Activated naive CD8-positive, alpha-beta T cell treated with anti-CD3 and anti-CD28 coated beads, Interleukin-2, amount 10 ng/mL, durations not matched to agents 7 days and 5 days (primary cell): ENCODE data around the gene RNF224. TPM values are rescaled to one million over a fixed set of nuclear protein-coding genes. Genes with fewer than 3 reads are reported as not detected.

Experiments used
- ATAC-seq: fragments of 150-1000 bp; cut with Tn5 transposase; one replicate; pipeline ENCODE4 v1.10.0; 2021; ENCODE audit warnings: low read depth, moderate library complexity
- POLR2A ChIA-PET: fragments of 350-600 bp; sonication (Branson Sonifier 250); formaldehyde crosslinking; loops from one replicate; lab custom pipeline; 2021; ENCODE audit warnings: antibody characterized with exemption; lab: Charles Lee
- DNase-seq: peaks from one replicate; pipeline ENCODE4 v3.0.0; 2021
- H3K27ac Mint-ChIP-seq: one replicate; pipeline ENCODE4 v1.8.0; 2022; ENCODE audit warnings: mild to moderate bottlenecking, mixed read lengths
- H3K27me3 Mint-ChIP-seq: one replicate; pipeline ENCODE4 v1.8.0; 2022; ENCODE audit warnings: mild to moderate bottlenecking, moderate library complexity, mixed read lengths
- H3K36me3 Mint-ChIP-seq: one replicate; pipeline ENCODE4 v1.8.0; 2021; ENCODE audit warnings: mild to moderate bottlenecking, mixed read lengths
- H3K4me1 Mint-ChIP-seq: one replicate; pipeline ENCODE4 v1.8.0; 2021; ENCODE audit warnings: mixed read lengths
- H3K4me3 Mint-ChIP-seq: one replicate; pipeline ENCODE4 v1.8.0; 2022; ENCODE audit warnings: mild to moderate bottlenecking, moderate library complexity, mixed read lengths
- H3K9me3 Mint-ChIP-seq: one replicate; pipeline ENCODE4 v1.8.0; 2021; ENCODE audit warnings: mixed read lengths
- total RNA-seq, 2 experiments: library from RNA; stranded (reverse); gene quantifications; one replicate each; pipeline ENCODE4 v1.2.3, GENCODE V29; 2021

RNF224 gene
- total RNA-seq, 2 experiments from 2014 or later: not detected

- POLR2A ChIA-PET: interaction anchor here (0.8 to 3.7 kb wide), 13 partner anchors 14 to 118 kb away, joined by 3 to 42 read pairs (median 11); partner anchors contain the start of genes DPP7, NDOR1, RNF208 and SAPCD2
- peaks cover 3% of the 10 kb centered on the region for H3K36me3 Mint-ChIP-seq
- peak; percentile 7 for ATAC-seq
- H3K27ac Mint-ChIP-seq: peak overlapping the region; percentile 92
- no peaks in the 10 kb centered on the region for H3K27me3 Mint-ChIP-seq
- H3K4me3 Mint-ChIP-seq: peak overlapping the region; percentile 91
- DNase-seq: no peak
- H3K9me3 Mint-ChIP-seq: no peaks in the 10 kb centered on the region
- peaks cover 16% of the 10 kb centered on the region for H3K4me1 Mint-ChIP-seq
These were observed 39.2 kb upstream of the RNF224 start for GRCh38 chr9:137188086-137188489.

DNA sequence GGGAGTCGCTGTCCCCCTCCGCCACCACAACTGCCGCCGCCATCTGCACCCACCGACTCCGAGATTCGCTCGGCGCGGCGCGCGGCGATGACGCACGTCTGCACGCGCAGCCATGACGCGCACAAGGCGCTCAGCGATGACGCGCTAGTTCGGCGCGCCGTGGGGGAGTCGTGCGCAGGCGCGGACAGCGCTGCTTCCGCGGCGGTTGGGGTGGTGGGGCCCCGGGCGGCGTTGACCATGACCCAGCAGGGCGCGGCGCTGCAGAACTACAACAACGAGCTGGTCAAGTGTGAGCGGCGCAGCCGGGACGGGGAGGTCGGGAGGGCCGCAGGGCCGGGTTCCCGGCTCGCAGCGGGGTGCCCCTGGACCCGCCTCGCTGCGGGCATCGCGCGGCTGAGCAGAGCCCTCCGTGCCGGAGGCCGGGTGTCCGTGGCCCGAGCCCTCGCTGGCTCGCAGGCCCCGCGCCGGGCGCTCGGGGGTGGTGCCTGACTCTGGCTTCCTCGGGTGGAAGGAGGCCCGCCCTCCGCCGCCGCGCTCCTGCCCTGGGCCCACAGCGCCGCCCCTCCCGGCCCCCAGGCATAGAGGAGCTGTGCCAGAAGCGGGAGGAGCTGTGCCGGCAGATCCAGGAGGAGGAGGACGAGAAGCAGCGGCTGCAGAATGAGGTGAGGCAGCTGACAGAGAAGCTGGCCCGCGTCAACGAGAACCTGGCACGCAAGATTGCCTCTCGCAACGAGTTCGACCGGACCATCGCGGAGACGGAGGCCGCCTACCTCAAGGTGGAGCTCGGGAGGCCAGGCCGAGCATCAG lies 38.6 kb upstream of the RNF224 start, which contains the start of the genes ANAPC2 and SSNA1:
ANAPC2 (minus strand) TSS at position 71 of the 807 bp plus-strand sequence; CDS start at position 43, 28 bp downstream.
SSNA1 (plus strand) TSS at position 187 of the 807 bp plus-strand sequence; CDS start at position 238, 51 bp downstream.
- H3K27me3 Mint-ChIP-seq: no peaks in the 10 kb centered on the region
- ATAC-seq: peak; percentile 83
- H3K9me3 Mint-ChIP-seq: no peaks in the 10 kb centered on the region
- H3K4me1 Mint-ChIP-seq: peaks cover 16% of the 10 kb centered on the region
- H3K27ac Mint-ChIP-seq: peak within 1 kb of the TSS; percentile 95
- peak; percentile 99 for DNase-seq
- POLR2A ChIA-PET: interaction anchor here (0.5 to 3.7 kb wide), 22 partner anchors 10 to 306 kb away, joined by 3 to 42 read pairs (median 6); partner anchors contain the start of genes DPP7, NDOR1, NELFB and RNF208
- H3K4me3 Mint-ChIP-seq: peak within 1 kb of the TSS; percentile 94
- H3K36me3 Mint-ChIP-seq: peaks cover 3% of the 10 kb centered on the region

- no peaks in the 10 kb centered on the region for H3K27me3 Mint-ChIP-seq
- no peak for ATAC-seq
- DNase-seq: no peak
- H3K27ac Mint-ChIP-seq: peak overlapping the region; percentile 95
- POLR2A ChIA-PET: interaction anchor here (0.9 to 3.7 kb wide), 19 partner anchors 10 to 212 kb away, joined by 3 to 42 read pairs (median 8); partner anchors contain the start of genes DPP7, NDOR1, NELFB and RNF208
- H3K36me3 Mint-ChIP-seq: peaks cover 2% of the 10 kb centered on the region
- peaks cover 16% of the 10 kb centered on the region for H3K4me1 Mint-ChIP-seq
- peak overlapping the region; percentile 94 for H3K4me3 Mint-ChIP-seq
- no peaks in the 10 kb centered on the region for H3K9me3 Mint-ChIP-seq
These were observed 37.7 kb upstream of the RNF224 start for GRCh38 chr9:137189297-137190295.

GRCh38 chr9:137190315-137190856 lies 36.9 kb upstream of the RNF224 start:
- ATAC-seq (no peak), DNase-seq (no peak)
- Mint-ChIP-seq H3K27ac (peak overlapping the region; percentile 67), H3K4me3 (peak overlapping the region; percentile 94), H3K4me1 (peaks cover 16% of the 10 kb centered on the region), H3K36me3 (peaks cover 2% of the 10 kb centered on the region), H3K9me3 (no peaks in the 10 kb centered on the region), H3K27me3 (no peaks in the 10 kb centered on the region)
- POLR2A ChIA-PET: interaction anchor here (1.7 to 3.4 kb wide), 5 partner anchors 11 to 76 kb away, joined by 4 to 42 read pairs (median 11); partner anchors contain the start of genes DPP7, NELFB, RNF208 and TPRN

DNA sequence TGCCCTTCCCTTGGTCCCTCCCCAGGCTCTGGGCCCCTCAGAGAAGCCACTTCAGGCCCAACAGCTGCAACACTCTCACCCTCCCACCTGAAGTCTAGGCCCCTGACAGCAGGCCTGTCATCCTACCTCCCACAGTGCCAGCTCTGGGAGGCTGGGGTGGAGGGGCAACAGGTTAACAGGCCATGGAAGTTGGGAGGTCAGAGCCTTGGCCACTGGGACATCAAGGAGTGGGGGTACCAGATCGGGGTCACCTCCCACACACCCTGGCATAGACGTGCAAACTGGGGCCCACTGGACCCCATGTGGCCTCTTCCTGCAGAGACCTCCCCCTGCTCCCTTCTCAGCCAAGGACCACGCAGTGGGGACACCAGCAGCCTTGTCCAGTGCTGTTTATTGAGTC lies 36.1 kb upstream of the RNF224 start:
- Mint-ChIP-seq H3K27me3 (no peaks in the 10 kb centered on the region), H3K4me3 (no peak overlapping the region), H3K27ac (peak overlapping the region; percentile 67), H3K36me3 (peaks cover 2% of the 10 kb centered on the region), H3K4me1 (peaks cover 16% of the 10 kb centered on the region), H3K9me3 (no peaks in the 10 kb centered on the region)
- POLR2A ChIA-PET: interaction anchor here (1.4 kb wide), 1 partner anchor 9 kb away, joined by 5 read pairs; the partner anchor contains the start of gene TPRN
- no peak for DNase-seq
- no peak for ATAC-seq

DNA sequence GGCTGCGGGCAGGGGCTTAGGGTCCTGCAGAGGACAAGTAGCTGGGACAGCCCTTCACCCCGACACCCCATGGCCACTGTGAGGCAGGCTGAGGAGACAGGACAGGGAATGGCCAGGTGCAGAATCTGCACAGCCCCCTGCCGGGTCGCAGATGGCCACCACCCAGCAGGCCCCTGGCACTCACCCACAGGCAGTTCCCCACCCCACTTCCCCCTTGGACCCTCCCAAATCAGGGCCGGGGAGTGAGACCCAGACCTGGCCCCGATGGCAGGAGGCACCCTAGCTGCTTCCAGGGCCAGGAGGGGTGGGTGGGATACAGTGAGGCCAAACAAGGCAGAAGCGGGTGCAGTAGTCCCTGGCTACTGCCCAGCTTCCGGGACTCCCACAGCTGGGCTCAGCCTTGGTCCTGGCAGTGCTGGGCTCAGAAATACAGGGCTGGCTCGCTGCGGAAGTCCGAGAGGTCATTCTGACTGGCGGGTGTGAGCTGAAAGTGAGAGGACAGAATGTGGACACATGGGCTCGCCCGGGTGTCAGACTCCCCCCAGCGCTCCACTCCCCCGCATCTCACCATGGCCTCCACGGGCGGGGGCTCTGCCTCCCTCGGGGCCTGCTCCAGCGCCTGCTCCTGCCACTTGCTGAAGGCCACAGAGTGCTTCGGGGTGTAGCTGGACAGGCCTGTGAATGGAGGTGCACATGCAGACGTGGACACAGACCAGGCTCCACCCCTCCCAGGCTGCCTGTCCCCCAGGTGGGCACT lies 35.4 kb upstream of the RNF224 start:
- POLR2A ChIA-PET: interaction anchor here (1.4 kb wide), 1 partner anchor 9 kb away, joined by 5 read pairs; the partner anchor contains the start of gene TPRN
- H3K27me3 Mint-ChIP-seq: no peaks in the 10 kb centered on the region
- peaks cover 14% of the 10 kb centered on the region for H3K4me1 Mint-ChIP-seq
- DNase-seq (no peak), ATAC-seq (no peak)
- no peak overlapping the region for H3K4me3 Mint-ChIP-seq
- H3K36me3 Mint-ChIP-seq: peaks cover 2% of the 10 kb centered on the region
- no peaks in the 10 kb centered on the region for H3K9me3 Mint-ChIP-seq
- no peak overlapping the region for H3K27ac Mint-ChIP-seq

DNA sequence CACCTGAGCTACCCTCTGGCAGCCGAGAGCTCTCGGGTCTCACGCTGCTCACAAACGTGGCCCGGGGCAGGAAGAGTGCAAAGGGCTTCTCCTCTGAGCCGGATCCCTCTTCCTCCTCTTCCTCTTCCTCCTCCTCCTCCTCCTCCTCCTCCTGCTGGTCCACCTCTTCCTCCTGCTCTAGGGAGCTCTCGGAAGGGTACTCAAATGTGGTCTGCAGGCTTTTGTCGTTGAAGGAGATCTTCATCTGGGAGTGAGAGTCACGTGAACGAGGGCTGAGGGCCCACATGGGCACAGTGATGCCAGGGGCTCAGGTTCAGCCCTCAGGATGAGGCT lies 34.9 kb upstream of the RNF224 start:
- DNase-seq (no peak), ATAC-seq (no peak)
- Mint-ChIP-seq H3K36me3 (peaks cover 2% of the 10 kb centered on the region), H3K27me3 (no peaks in the 10 kb centered on the region), H3K9me3 (no peaks in the 10 kb centered on the region), H3K4me3 (no peak overlapping the region), H3K4me1 (peaks cover 10% of the 10 kb centered on the region), H3K27ac (no peak overlapping the region)
- POLR2A ChIA-PET: interaction anchor here (1.4 kb wide), 1 partner anchor 8 kb away, joined by 5 read pairs; the partner anchor contains the start of gene TPRN

DNA sequence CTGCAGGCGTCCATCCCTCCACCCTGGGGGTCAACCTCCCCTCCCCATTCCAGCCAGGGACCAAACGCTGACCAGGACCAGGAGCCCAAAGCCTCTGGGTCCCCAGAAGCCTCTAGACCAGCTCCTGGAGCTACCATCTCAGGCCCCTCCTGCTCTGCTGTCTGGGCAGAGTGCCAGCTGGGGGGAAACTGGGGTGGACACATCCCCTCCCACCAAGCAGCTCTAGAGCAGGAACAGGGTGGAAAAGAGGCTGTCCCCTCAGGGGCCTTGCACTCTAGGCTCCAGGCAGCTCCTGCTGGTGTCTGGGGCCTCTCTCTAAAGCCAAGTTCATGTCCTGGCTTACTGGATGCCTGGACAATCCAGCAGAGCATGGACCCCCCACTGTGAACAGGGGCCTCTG lies 34.4 kb upstream of the RNF224 start:
- POLR2A ChIA-PET: interaction anchor here (0.6 to 1.4 kb wide), 2 partner anchors 8 to 492 kb away, joined by 3 to 5 read pairs; partner anchors contain the start of gene TPRN
- H3K27ac Mint-ChIP-seq: no peak overlapping the region
- no peaks in the 10 kb centered on the region for H3K27me3 Mint-ChIP-seq
- peaks cover 7% of the 10 kb centered on the region for H3K4me1 Mint-ChIP-seq
- peaks cover 2% of the 10 kb centered on the region for H3K36me3 Mint-ChIP-seq
- no peaks in the 10 kb centered on the region for H3K9me3 Mint-ChIP-seq
- DNase-seq (no peak), ATAC-seq (no peak)
- no peak overlapping the region for H3K4me3 Mint-ChIP-seq

- no peak overlapping the region for H3K27ac Mint-ChIP-seq
- peaks cover 2% of the 10 kb centered on the region for H3K36me3 Mint-ChIP-seq
- no peak overlapping the region for H3K4me3 Mint-ChIP-seq
- POLR2A ChIA-PET: interaction anchor here (0.6 kb wide), 1 partner anchor 493 kb away, joined by 3 read pairs; no protein-coding TSS in a partner anchor
- DNase-seq (no peak), ATAC-seq (no peak)
- no peaks in the 10 kb centered on the region for H3K9me3 Mint-ChIP-seq
- H3K27me3 Mint-ChIP-seq: no peaks in the 10 kb centered on the region
- H3K4me1 Mint-ChIP-seq: peaks cover 7% of the 10 kb centered on the region
These were observed 33.5 kb upstream of the RNF224 start for GRCh38 chr9:137193771-137194170.

DNA sequence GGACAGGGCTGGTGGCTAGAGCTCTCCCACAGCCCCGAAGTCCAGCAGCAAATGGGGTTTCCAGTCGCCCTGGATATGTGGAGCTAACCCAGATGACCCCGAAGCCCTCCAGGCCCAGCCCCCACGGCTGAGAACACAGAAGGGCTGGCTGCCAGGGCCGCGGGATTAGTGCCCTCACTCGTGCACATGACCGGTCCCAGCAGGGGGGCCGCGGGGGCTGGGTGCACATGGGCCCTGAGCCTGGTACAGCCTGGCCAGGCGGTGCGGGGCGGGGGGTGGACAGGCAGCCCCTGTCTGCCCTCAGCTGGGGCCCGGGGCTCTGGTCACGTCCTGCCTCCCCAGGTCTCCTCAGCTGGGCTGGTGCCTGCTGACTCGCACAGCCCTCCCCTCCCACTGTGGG lies 32.9 kb upstream of the RNF224 start:
- no peaks in the 10 kb centered on the region for H3K27me3 Mint-ChIP-seq
- DNase-seq: no peak
- H3K36me3 Mint-ChIP-seq: no peaks in the 10 kb centered on the region
- no peaks in the 10 kb centered on the region for H3K9me3 Mint-ChIP-seq
- no peak overlapping the region for H3K27ac Mint-ChIP-seq
- H3K4me1 Mint-ChIP-seq: peaks cover 3% of the 10 kb centered on the region
- H3K4me3 Mint-ChIP-seq: no peak overlapping the region
- ATAC-seq: no peak
- POLR2A ChIA-PET: interaction anchor here (2.0 kb wide), 1 partner anchor 47 kb away, joined by 7 read pairs; the partner anchor contains the start of gene TUBB4B

DNA sequence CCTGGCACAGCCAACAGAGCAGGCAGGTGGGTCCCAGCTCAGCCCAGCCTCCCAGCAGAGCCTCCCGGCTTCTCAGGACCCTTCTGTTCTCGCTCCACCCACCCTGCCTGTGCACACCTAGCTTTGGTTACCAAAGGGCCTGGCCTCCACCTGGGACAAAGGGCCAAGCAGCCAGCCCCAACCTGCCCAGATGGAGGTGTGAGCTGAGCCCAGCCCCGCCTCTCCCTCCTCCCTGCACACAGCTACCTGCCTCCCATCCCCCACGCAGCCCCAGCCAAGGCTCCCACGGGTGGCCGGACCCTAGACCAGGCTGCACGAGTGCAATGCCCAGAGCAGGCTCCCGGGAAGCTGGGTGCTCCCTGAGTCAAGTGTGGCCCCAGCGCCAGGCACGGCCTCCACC lies 32.4 kb upstream of the RNF224 start:
- Mint-ChIP-seq H3K9me3 (no peaks in the 10 kb centered on the region), H3K36me3 (no peaks in the 10 kb centered on the region), H3K27me3 (no peaks in the 10 kb centered on the region), H3K4me1 (peaks cover 2% of the 10 kb centered on the region), H3K27ac (no peak overlapping the region), H3K4me3 (no peak overlapping the region)
- DNase-seq (no peak), ATAC-seq (no peak)
- POLR2A ChIA-PET: interaction anchor here (0.7 to 2.0 kb wide), 2 partner anchors 10 to 46 kb away, joined by 5 to 7 read pairs; partner anchors contain the start of genes NDOR1, TMEM203 and TUBB4B
